Activated CD4-positive, alpha-beta T cell treated with anti-CD3 and anti-CD28 coated beads, Interleukin-2, amount 50 U/mL, for 4 hours (primary cell): ENCODE data around the gene RNASE9.
A peak's percentile ranks its signal among the peaks of the same experiment; 100 is the strongest.
"Not testable (repeated sequence)": the region's sequence is repeated elsewhere in the genome, so short reads cannot be mapped to it uniquely, and the experiment has no call there.

Experiments
- DNase-seq, 2 experiments: peaks; one replicate each; pipeline ENCODE4 v3.0.0-alpha.2; 2020

Gene RNASE9

DNA sequence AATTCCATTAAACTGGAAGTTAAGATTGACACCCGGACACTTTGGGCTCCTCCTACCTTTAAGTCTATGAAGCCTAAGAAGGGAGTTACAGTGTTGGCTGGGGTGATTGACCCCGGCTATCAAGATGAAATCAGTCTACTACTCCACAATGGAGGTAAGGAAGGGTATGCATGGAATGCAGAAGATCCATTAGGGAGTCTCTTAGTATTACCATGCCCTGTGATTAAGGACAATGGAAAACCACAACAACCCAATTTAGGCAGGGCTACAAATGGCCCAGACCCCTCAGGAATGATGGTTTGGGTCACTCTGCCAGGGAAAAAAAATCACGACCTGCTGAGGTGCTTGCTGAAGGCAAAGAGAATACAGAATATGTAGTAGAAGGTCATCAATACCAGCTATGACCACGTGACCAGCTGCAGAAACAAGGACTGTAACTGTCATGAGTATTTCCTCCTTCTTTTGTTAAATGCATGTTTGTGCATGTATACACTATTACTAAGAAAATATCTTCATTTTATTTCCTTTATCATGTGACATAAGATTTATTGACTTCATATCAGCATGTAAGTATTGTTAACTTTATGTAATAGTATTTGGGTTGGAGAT lies 11.6 kb upstream of the RNASE9 start:
- not testable (repeated sequence) for DNase-seq

DNA sequence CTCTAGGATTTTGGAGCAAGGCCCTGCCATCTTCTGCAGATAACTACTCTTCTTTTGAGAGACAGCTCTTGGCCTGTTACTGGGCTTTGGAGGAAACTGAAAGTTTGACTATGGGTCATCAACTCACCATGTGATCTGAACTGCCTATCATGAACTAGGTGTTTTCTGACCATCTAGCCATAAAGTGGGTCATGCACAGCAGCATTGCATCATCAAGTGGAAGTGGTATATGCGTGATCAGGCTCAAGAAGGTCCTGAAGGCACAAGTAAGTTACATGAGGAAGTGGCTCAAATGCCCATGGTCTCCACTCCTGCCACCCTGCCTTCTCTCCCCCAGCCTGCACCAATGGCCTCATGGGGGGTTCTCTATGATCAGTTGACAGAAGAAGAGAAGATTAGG lies 9.9 kb upstream of the RNASE9 start:
- DNase-seq = not testable (repeated sequence)

DNA sequence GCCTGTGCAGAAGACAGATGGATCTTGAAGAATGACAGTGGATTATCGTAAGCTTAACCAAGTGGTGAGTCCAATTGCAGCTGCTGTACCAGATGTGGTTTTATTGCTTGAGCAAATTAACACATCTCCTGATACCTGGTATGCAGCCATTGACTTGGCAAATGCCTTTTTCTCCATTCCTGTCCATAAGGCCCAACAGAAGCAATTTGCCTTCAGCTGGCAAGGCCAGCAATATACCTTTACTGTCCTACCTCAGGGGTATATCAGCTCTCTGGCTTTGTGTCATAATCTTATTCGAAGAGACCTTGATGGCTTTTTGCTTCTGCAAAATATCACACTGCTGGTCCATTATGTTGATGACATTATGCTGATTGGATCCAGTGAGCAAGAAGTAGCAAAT lies 9.0 kb upstream of the RNASE9 start:
- DNase-seq = not testable (repeated sequence)

DNA sequence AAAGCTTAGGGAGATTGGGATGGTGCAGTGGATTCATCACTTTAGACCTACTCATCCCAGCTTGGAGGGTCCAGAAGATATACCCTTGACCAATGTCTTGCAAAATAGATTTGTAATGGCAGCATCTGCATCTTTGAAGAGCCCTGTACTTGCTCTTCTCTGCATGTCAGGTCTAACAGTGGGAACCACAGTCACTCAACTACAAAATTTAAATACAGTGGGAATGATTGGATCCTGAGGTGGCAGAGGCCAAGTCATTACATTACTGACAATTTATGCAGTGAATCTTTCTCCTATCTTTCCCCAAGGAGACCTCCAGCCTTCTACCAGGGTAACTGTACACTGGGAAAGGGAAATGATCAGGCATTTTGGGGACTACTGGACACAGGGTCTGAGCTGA lies 8.2 kb upstream of the RNASE9 start:
- DNase-seq = no peak

DNA sequence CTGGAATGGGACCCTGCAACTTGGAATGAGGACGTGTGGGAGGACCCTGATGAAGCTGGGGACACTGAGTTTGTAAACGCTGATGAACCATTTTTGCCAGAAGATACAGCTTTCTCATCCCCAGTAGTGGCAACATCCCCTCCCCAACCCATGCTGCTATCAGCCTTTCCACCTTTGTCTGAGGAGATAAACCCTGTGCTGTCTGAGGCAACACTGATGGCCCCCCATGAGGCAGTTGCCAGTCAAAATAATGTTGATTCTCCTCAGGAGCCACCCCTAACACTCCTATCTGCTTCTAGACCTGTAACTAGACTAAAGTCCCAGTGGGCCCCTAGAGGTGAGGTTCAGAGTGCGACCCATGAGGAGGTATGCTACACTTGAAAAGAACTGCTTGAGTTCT lies 7.5 kb upstream of the RNASE9 start:
- no peak for DNase-seq

DNA sequence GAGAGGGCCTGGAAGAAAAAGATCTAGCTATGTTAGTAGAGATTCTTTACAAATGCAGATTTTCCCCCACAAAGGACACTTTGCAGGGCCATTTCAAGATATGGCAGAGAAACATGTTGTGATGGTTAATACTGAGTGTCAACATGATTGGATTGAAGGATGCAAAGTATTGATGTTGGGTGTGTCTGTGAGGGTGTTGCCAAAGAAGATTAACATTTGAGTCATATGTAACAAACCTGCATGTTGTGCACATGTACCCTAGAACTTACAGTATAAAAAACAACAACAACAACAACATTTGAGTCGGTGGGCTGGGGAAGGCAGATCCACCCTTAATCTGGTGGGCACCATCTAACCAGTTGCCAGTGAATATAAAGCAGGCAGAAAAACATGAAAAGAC lies 6.4 kb upstream of the RNASE9 start:
- not testable (repeated sequence) for DNase-seq

DNA sequence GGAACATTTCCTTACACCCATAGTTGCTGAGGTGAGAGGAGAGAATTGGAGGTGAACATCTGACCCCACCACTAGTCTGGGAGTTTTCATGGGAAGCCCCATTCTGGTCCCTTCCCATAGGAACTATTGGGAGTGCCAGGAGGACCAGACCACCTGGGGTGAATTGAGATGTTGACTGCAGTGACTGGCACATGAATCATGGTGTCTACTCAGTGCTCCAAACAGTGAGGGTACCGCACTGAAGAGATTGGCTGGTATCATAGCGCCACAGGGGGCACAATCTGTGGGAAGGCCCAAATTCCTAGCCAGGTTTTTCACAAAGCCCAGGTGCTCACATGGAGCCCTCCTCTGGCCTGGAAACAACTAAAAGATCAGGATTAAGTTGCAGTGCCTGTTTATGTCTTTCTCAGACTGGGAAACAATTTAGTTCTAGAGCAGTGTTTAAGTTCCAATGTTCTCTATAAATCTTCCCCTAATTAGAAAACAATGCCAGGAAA lies 3.7 kb upstream of the RNASE9 start:
- no peak for DNase-seq

DNA sequence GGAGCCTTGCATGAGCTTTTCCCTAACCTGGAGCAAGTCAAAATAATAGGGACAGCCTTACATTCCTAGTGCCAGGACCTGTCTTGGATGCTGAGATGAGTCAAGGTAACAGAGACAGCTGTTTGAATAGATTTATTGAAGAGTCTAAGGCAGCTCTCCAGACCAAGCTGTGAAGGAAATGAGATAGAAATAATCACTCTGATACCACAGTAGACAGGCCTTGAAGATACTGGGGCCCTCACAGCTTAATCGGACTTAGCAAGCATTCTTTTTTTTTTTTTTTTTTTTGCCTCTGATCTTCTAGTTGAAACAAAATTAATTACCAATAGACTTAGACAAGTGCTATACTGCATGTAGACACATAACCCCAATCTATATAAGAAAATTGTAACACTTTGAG lies 3.1 kb upstream of the RNASE9 start:
- DNase-seq = no peak

DNA sequence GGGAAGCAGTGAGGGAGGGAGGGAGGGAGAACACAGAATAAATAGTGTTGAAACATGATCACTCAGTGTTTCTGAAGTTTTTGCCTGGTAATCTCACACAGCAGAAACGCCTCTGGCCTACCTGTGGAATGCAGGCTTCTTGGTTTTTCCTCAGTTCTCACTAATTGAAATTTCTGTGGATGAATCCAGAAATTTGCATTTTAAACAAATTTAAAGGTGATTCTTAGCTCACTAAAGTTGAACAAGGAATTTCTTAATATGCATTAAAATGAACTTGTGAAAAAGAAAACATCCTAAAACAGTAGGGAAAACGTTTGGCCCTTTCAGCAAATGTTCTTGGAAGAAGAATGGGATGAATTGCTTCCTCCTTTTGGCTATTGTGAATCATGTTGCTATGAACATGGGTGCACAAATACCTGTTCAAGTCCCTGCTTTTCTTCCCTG lies 1.4 kb downstream of the RNASE9 start:
- no peak for DNase-seq

DNA sequence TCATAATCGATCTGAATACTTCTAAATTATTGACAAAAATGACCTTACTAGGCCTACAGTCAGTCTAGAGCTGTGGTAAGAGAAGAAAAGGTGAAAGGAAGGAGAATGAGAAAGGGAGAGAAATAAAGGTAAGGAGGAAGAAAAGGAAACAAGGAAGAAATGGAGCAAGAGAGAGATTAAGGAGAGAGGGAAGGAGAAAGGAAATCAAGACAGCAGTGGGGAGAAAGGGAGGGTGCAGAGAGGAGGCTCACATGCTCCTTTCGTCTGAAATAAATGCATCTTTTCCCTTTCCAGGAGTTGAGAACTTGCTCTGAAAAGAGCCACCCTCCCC lies 3.7 kb downstream of the RNASE9 start:
- DNase-seq = no peak

DNA sequence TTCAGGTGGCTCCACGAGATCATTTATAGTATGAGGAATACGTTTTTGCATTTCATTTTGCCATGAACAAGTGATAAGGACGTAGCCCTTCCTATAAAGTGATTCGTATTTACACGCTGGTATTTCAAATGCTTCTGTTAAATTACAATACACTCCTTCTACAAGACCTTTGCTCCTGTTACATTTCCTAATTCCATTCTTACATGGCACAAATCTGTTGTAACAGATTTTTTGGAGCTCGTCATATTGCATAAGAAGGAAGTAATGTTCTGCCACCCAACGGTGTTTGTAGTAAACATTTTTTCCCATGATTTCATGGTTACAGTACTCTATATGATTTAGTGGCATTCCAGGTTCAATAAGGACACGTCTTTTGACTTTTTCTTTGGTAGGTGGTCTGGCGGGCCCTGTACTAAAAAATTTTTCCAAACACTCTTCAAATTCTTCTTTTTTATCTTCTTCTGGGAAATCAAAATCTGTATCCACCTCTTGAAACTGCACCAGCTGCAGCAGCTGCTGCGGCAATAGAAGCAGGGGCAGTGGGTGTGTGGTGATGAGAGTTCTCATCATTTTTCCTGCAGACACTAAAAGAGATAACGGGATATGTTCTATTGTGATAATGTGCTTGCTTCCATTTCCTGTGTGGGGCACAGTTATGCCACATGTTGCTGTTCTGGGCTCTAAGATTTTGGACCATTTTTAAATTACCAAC lies 4.2 kb downstream of the RNASE9 start:
- no peak for DNase-seq

DNA sequence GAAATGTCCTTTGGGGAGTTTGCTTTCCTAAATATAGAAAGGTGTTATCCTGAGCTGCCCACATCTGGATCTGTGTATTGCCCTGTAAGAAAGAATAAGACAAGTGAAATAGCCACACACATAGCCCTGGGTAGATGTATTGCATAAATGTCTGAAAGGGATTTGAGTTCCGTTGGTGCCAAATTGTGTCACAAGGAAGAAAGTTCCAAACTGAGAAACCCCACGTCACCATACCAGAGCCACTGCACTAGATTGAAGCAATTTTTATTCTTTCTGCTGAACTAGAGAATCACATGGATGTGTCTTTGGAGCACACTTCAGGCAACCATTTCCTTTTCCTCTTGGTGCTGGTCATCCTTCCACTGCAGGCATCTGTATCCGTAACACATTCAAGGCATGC lies 5.0 kb downstream of the RNASE9 start:
- DNase-seq = no peak

DNA sequence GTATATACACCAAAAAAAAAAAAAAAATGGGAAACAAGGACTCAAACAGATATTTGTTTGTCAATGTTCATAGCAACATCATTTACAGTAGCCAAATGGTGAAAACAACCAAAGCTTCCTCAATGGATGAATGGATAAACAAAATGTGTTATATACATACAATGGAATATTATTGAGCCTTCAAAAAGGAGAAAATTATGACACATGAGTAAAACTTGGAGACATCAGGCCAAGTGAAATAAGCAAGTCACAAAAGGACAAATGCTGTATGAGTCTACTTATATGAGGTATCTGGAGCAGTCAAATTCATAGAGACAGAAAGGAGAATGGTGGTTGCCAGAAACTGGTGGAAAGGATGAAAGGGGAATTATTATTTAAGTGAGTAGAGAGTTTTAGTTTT lies 7.8 kb downstream of the RNASE9 start:
- DNase-seq = no peak

DNA sequence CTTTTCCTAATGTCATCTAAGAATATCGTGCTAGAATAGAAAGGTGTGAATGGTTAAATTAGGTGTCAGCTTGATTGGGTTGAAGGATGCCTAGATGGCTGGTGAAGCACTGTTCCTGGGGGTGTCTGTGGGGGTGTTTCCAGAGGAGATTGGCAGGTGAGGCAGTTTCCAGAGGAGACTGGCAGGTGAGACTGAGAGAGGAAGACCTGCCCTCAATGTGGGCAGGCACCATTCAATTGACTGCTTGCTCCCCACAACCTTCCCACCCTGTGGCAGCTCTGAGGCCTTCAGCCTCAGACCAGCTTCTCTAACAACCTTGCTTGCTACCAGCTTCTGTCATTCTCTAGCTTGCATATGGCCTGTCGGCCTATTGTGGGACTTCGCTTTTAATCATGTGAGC lies 9.2 kb downstream of the RNASE9 start:
- no peak for DNase-seq

DNA sequence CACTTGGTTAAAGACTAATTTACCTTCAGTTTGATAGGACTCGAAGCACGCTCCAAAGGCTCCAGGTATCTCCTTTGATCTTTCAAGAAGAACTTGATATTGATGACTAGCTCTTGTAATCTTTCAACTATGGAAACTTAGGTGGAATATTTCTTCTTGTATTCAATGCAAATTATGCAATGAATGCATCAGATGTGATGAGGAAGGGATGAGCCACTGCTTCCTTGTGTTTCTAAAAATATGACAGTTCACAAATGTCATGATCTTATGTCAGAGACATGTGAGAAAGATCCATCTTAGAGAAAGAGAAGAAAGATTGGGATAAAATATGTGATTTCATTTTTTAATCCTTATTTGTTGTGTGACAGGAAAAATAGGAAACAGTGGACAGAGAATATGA lies 9.9 kb downstream of the RNASE9 start:
- DNase-seq = no peak

DNA sequence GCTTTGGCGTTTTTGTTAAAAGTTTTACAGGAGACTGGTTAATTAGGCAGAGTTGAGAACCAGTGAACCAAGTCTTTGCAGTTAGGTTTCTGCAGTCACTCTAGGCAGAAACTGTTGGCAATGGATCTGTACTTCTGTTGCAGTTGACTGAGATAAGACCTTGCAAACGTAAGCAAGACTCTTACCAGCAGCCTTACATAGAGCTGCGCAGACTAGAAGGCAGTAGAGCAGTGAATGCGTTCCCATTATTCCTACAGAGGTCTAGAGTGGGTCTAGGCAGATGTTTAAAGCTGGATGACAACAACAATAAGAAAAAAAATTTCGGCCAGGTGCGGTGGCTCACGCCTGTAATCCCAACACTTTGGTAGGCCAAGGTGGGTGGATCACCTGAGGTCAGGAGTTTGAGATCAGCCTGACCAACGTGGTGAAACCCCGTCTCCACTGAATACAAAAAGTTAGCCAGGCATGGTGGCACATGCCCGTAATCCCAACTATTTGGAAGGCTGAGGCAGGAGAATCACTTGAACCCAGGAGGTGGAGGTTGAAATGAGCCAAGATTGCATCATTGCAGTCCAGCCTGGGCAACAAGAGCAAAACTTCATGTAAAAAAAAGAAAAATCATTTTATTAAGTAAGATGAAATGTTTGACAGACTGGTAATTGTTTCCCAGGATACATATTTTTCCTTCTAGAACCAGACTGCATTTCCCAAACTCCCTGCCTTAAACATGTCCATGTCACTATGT lies 12.3 kb downstream of the RNASE9 start:
- no peak for DNase-seq

DNA sequence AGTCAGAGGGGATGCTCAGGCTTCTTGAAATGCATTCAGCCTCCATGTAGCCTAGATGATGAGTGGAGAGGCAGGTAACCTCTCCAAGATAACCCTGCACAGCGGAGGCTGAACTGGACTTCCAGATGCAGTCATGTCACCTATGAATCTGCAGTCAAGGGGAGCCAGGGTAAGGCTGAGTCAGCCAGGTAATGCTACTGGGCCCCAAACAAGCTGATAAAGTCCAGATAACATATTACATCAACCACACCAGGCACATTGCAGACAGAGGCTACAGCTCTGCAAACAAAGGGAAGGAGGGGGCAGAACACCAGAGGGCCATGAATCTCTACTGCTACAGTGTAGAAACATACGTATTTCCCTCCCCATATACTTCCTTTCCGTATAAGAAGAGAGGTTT lies 14.0 kb downstream of the RNASE9 start:
- DNase-seq = no peak

DNA sequence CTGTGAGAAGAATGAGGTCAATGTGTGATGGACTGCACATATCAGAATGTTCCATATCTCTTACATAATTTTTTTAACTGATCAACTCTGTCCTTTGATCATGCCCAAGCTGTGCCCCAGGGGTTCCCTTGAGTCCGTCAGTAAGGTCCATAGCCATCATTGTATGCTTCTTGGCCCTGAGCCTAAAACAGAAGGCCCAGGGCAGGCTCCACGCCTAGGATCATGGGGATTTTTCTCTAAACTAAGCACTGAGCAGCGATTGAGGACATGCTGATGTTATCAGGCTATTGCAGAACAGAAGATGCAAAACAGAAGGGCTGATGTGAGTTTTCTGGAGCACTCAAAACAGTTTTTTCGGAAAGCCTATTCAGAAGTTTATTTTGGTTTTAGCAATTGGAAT lies 20.9 kb downstream of the RNASE9 start:
- DNase-seq = no peak

DNA sequence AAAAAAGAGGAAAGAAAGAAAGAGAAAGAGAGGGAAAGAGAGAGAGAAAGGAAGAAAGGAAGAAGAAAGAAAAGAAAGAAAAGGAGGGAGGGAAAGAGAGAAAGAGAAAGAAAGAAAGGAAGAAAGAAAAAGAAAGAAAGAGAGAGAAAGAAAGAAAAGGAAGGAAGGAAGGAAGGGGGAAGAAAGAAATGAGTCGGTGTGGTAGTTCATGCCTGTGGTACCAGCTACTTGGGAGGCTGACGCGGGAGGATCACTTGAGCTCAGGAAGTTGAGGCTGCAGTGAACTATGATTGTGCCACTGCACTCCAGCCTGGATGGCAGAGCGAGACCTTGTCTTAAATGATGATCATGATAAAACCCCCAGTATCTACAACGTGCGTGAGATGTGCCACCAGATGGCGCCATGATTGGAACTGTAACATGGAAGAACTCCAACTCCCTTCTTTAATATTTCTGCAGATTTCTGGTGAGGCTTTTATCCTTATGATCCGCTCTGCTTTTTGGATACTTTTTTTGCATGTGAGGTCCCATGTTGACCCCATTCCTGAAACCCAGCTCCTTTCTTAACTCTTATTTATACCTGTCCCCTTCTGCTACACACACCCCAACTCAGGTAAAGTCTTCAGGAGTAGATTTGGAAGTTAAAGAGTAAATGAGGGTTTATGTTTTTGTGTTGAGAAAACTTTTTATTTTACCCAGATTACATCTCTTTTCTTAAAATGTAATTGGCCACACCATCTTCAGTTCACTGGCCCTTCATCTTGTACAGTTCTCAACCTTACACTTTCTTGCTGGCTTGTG lies 29.9 kb downstream of the RNASE9 start:
- DNase-seq = peak; percentile 72 to 74

DNA sequence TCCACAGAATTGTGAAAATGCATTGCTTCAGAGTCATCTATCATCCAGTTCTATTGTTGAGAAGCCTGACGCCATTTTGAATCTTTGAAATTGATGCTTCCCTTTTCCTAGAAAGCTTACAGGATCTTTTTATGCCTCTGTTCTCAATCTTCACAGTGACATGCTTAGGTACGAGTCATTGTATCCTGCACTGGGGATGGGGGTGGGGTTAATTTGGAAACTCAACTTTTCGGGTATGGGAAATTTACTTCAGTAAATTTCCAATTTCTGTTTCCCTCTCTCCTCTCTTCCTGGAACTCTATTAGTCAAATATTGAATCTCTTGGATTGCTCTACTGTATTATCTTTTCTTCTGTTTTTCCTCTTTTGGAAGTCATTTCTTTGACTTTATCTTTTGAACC lies 31.0 kb downstream of the RNASE9 start:
- DNase-seq = no peak

DNA sequence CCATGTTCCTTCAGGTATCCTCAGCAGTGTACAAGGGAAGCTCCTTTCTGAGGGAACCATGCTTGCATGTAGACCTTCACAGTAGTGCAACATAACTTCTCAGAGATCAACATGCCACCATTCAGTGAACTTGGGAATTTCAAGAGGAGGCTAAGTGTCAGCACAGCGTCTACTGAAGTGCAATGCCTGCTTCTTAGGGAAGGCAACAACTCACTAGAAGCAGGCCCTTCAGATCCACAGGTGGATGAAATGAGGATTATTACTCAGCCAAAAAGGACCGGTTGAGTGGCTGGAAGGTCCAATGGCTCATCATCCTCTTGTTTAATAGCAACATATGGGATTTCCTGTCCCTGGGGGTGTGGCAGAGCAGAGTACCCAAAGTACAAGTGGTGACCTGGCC lies 36.8 kb downstream of the RNASE9 start:
- no peak for DNase-seq

DNA sequence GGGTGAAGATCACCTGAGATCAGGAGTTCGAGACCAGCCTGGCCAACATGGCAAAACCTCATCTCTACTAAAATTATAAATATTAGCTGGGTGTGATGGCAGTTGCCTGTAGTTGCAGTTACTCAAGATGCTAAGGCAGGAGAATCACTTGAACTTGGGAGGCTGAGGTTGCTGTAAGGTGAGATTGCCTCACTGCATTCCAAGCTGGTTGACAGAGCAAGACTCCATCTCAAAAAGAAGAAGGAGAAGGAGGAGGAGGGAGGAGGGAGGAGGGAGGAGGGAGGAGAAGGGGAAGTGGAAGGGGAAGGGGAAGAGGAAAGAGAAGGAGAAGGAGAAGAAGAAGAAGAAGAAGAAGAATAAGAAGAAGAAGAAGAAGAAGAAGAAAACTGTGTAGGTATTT lies 38.5 kb downstream of the RNASE9 start:
- no peak for DNase-seq

DNA sequence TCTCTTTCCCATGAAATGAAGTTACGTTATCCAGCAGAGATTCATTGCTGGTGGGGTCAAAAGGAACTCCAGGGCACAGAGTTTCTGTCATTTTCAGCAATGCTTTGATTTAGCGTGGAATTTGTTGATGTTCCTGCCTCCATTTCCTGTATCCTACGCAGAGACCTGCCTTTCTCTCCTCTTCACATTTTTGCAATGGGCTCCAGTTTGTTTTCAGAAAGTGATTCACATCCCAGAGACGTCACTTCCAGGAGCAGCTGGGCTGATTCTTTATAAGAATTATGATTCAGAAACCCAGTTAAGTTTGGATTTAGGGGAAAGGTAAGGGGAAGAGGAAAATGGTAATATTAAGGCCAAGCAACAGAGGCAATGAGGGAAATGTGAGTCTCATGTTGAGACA lies 43.9 kb downstream of the RNASE9 start:
- no peak for DNase-seq
